HCEC 1CT (cell line): ENCODE measurements around the gene SYT1.
A peak's percentile ranks its signal among the peaks of the same experiment; 100 is the strongest.
"Not testable (repeated sequence)": the region's sequence is repeated elsewhere in the genome, so short reads cannot be mapped to it uniquely, and the experiment has no call there.

Experiments used
- DNase-seq: peaks from one replicate; pipeline ENCODE4 v3.0.0-alpha.2; 2017

SYT1 gene

DNA sequence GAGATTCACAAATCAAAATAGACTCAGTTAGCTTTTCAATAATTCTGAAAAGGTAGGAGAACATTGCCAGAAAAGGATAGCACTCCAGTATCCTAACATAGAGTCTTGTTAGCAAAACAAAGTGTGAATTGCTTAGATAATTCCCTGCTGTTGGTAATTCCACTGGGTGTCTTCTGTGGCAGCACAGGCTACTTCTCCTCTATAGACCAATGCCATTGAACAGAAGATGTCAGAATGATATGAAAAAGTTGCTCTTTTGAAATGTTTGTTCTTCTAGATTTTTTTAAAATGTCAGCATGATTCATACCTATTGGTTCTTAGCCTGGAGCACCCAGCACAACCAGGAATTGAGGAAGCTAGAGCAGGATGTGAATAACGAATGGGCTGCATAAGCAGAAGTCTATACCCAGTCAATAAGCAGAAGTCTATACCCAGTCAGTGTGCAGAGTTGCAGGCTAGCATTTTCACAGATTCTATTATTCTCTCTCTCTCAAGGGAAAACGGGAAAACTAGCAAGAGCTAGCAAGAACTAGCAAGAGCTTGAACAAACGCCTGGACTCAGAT is 112.8 kb downstream of the SYT1 start:
- DNase-seq, result no peak

GRCh38 chr12:78994168-78994791 is 129.7 kb downstream of the SYT1 start:
- DNase-seq, result no peak

GRCh38 chr12:79000501-79000900 is 135.9 kb downstream of the SYT1 start:
- DNase-seq, result no peak

GRCh38 chr12:79001404-79001803 is 136.8 kb downstream of the SYT1 start:
- DNase-seq, result no peak

DNA sequence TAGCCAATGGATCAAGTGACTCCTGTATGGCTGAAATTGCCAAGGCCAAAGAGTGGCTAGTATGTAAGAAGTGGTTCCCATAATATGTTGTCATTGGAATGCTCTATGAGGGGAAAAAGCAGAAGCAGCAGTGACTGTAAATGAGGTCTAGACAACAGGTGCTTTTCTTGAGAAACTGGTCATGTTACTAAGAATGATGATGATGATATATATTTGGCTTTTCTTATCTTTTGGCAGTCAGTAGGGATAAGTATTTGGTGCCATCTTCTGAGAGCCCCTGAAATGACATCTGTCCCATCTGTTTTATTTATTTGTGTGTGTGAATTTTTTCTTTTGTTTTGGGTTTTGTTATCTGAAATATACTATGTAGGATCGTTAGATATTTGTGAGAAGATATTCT is 141.7 kb downstream of the SYT1 start:
- peak; percentile 25 for DNase-seq

- no peak for DNase-seq
These were observed 144.0 kb downstream of the SYT1 start for GRCh38 chr12:79008591-79008990.

GRCh38 chr12:79012636-79013035 is 148.1 kb downstream of the SYT1 start:
- no peak for DNase-seq

GRCh38 chr12:79016181-79016580 is 151.6 kb downstream of the SYT1 start:
- no peak for DNase-seq

- no peak for DNase-seq
These were observed 155.1 kb downstream of the SYT1 start for GRCh38 chr12:79019672-79020071.

- DNase-seq, result peak; percentile 32
These were observed 155.5 kb downstream of the SYT1 start for GRCh38 chr12:79020106-79020505.

DNA sequence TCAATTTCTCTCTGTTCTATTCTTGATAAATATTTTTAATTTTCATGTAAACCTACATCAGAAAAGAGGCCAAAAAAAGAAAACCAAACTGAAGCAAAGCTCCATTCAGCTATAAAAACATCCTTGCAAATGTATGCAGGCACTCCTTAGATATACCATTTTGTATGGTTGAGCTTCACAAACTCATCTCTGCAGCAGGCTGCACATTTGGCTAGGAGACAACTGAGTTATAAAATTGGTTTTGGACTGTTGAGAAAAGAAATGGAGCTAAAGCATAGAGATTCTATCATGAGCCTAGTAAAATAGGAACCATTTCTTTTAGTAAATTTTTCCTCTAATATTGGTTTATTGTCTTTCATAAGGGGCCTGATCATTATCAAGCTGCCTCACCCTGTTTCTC is 156.4 kb downstream of the SYT1 start:
- no peak for DNase-seq

DNA sequence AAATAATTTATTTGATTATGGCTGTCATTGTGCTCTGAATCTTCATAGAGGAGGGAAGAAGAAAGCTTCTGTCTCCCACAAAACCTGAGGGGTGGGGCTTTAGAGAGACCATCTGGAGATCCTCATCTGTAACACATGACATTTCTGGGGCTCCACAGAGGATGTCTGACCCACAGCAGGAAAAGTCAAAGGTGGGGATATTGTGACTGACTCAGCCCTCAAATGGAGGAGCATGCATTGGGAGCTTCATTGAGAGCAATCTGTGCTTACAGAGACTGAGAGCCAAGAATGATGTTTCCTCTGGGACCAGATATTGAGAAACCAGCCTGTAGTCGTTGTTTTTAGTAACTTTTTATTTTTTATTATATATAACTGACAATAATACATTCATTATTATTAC is 158.7 kb downstream of the SYT1 start:
- DNase-seq, result peak; percentile 10

DNA sequence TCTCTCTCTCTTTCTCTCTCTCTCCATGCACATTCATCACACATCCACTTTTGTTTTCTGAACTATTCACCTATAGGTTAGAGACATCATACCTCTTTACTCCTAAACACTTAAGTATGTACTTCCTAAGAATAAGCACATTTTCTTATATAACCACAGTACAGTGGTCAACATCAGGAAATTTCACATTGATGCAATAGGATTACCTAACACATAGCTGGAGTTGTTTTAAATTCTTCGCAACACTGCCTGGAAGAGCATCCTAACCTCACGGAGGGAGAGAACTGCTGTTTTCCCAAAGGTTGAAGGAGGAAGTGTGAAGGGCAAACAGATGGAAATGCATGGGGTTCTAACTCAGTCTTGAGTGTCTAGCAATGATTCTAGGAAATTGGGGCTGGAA is 159.2 kb downstream of the SYT1 start:
- DNase-seq, result no peak

DNA sequence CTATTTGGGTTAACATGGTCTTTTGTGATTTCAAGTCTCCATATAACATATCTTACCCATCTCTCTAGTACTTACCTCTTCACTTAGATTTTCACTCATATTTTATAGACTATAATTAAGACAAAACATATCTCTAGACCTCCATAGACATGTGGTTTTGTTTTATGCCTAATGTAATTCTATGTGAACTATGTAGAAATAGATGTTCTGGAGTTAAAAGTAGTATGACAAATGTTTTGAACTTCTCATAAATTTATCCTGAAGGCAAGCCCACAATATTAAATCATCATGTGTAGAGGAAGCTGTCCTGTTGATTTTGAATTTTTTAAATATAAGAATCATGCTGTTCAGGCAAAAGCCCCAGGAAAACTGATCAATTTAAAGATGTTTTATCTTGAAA is 169.2 kb downstream of the SYT1 start:
- DNase-seq, result no peak

DNA sequence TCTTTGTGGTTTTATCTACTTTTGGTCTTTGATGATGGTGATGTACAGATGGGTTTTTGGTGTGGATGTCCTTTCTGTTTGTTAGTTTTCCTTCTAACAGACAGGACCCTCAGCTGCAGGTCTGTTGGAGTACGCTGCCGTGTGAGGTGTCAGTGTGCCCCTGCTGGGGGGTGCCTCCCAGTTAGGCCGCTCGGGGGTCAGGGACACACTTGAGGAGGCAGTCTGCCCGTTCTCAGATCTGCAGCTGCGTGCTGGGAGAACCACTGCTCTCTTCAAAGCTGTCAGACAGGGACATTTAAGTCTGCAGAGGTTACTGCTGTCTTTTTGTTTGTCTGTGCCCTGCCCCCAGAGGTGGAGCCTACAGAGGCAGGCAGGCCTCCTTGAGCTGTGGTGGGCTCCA is 180.2 kb downstream of the SYT1 start:
- DNase-seq, result not testable (repeated sequence)

DNA sequence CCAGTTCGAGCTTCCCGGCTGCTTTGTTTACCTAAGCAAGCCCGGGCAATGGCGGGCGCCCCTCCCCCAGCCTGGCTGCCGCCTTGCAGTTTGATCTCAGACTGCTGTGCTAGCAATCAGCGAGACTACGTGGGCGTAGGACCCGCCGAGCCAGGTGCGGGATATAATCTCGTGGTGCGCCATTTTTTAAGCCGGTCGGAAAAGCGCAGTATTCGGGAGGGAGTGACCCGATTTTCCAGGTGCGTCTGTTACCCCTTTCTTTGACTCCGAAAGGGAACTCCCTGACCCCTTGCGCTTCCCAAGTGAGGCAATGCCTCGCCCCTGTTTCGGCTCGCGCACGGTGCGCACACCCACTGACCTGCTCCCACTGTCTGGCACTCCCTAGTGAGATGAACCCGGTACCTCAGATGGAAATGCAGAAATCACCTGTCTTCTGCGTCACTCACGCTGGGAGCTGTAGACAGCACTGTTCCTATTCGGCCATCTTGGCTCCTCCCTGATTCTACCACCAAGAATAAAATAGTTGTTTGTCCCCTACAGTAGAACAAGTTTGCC is 180.7 kb downstream of the SYT1 start:
- not testable (repeated sequence) for DNase-seq

- DNase-seq, result no peak
These were observed 181.4 kb downstream of the SYT1 start for GRCh38 chr12:79046021-79046420.

- no peak for DNase-seq
These were observed 184.4 kb downstream of the SYT1 start for GRCh38 chr12:79048962-79049361.

GRCh38 chr12:79053394-79053793 is 188.8 kb downstream of the SYT1 start:
- no peak for DNase-seq

GRCh38 chr12:79055926-79056674 is 191.5 kb downstream of the SYT1 start:
- peak; percentile 77 for DNase-seq

- DNase-seq, result peak; percentile 3
These were observed 192.2 kb downstream of the SYT1 start for GRCh38 chr12:79056775-79057174.

GRCh38 chr12:79057540-79057939 is 193.0 kb downstream of the SYT1 start:
- DNase-seq, result no peak

DNA sequence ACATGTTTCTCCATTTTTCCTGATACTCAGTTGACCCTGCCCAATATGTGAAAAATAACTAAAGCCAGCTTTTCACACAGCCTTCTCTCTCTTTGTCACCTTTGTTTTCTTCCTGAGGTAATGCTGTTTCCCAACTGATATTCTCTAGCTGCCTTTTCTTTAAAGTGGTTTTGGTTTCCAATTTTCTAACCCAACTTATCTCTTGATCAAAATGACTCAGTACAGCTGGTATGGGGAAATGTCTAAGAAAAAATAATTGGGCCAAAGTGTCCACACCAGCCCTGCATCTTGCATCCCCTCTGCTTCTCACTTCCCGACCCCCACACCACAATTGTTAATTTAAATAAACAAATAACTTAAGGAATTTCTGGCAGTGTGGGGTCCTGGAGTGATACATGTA is 193.8 kb downstream of the SYT1 start:
- DNase-seq, result peak; percentile 45

GRCh38 chr12:79059557-79059956 is 195.0 kb downstream of the SYT1 start:
- no peak for DNase-seq
